GM12878 (cell line): Measurements from ENCODE around the gene MSGN1. TPM values are rescaled to one million over a fixed set of nuclear protein-coding genes. Genes with fewer than 3 reads are reported as not detected.

Experiments
- ATAC-seq: fragments of 200-7000 bp; cut with Tn5 transposase; 3 replicates; pipeline ENCODE4 v1.9.1; 2020; ENCODE audit warnings: mild to moderate bottlenecking, moderate library complexity
- BruUV-seq: library from RNA; stranded (reverse); fragments of 400-500 nt; replicated peaks from 2 replicates; lab custom pipeline; 2021; lab: Mats Ljungman, UMichigan
- CTCF ChIA-PET: fragments of 300-600 bp; sonication (Branson Sonifier 250); formaldehyde crosslinking; extraction: SDS; loops from one replicate; lab custom pipeline; 2021; ENCODE audit warnings: inconsistent platforms; lab: Yijun Ruan, JAX
- POLR2A ChIA-PET: fragments of 350-600 bp; formaldehyde crosslinking; extraction: SDS; loops from one replicate; lab custom pipeline; 2021; ENCODE audit warnings: inconsistent platforms; lab: Charles Lee
- RAD21 ChIA-PET: fragments of 300-600 bp; sonication (Branson Sonifier 250); formaldehyde crosslinking; loops from one replicate; lab custom pipeline; 2023; ENCODE audit warnings: antibody characterized with exemption; ENCODE audit not compliant: unreplicated experiment; lab: Charles Lee
- SMC1A ChIA-PET: fragments of 300-600 bp; sonication (Branson Sonifier 250); formaldehyde crosslinking; loops from one replicate; lab custom pipeline; 2023; ENCODE audit not compliant: unreplicated experiment, uncharacterized antibody; lab: Charles Lee
- DNase-seq: peaks from one replicate; pipeline ENCODE4 v3.0.0-alpha.2; 2011; ENCODE audit warnings: low read depth, low spot score
- FAIRE-seq: peaks from 3 replicates; lab custom pipeline; 2011; peaks lifted over from hg19 to GRCh38; lab: Jason Lieb, UNC
- H2AFZ ChIP-seq: 2 replicates; pipeline ENCODE4 v1.6.0; 2011; ENCODE audit warnings: low read depth, low read length, control low read depth; ENCODE audit not compliant: control insufficient read depth
- H3K27ac ChIP-seq: 2 replicates; pipeline ENCODE4 v1.5.1; 2011; ENCODE audit warnings: control low read depth; ENCODE audit not compliant: control insufficient read depth, insufficient read depth
- H3K27me3 ChIP-seq, 2 experiments: replicated peaks in 1 of 2; 2 replicates each; pipeline versions ENCODE4 v1.6.0 to v1.6.1; 2011; ENCODE audit warnings: low read length in 1 of 2; ENCODE audit not compliant: control insufficient read depth in 2 of 2, insufficient read depth in 2 of 2
- H3K36me3 ChIP-seq, 2 experiments: 2 replicates each; pipeline ENCODE4 v1.5.1; 2011; ENCODE audit warnings: low read length in 1 of 2; ENCODE audit not compliant: control insufficient read depth in 2 of 2, insufficient read depth in 2 of 2
- H3K4me1 ChIP-seq: 2 replicates; pipeline ENCODE4 v1.6.1; 2011; ENCODE audit warnings: mild to moderate bottlenecking, low read length, moderate library complexity, mixed read lengths; ENCODE audit not compliant: control insufficient read depth, insufficient read depth
- H3K4me2 ChIP-seq: 2 replicates; pipeline ENCODE4 v1.6.0; 2011; ENCODE audit warnings: control low read depth; ENCODE audit not compliant: control insufficient read depth, insufficient read depth
- H3K4me3 ChIP-seq: fragments of 200-600 bp; sonication (generic); 2 replicates; pipeline ENCODE4 v1.5.1; 2016
- H3K79me2 ChIP-seq: 2 replicates; pipeline ENCODE4 v1.6.0; 2011; ENCODE audit warnings: low read length; ENCODE audit not compliant: control insufficient read depth, insufficient read depth
- H3K9ac ChIP-seq: 2 replicates; pipeline ENCODE4 v1.8.0; 2011; ENCODE audit warnings: low read length, control low read depth, mixed read lengths; ENCODE audit not compliant: control insufficient read depth, insufficient read depth
- H3K9me3 ChIP-seq: replicated peaks from 3 replicates; pipeline ENCODE4 v1.5.1; 2011; ENCODE audit warnings: mild to moderate bottlenecking, low read length; ENCODE audit not compliant: control insufficient read depth, insufficient read depth
- H4K20me1 ChIP-seq: 2 replicates; pipeline ENCODE4 v1.6.0; 2011; ENCODE audit not compliant: control insufficient read depth, insufficient read depth
- CBX3 ChIP-seq: fragments of 200-600 bp; sonication (generic); IDR thresholded peaks from 2 replicates; pipeline ENCODE4 v1.6.1; 2016; ENCODE audit warnings: low read depth, borderline replicate concordance
- CBX5 ChIP-seq: sonication (generic); IDR thresholded peaks from 2 replicates; pipeline ENCODE4 v1.6.1; 2016; ENCODE audit warnings: low read depth, moderate library complexity, mild to moderate bottlenecking, inconsistent platforms
- EED ChIP-seq: sonication (generic); IDR thresholded peaks from 2 replicates; pipeline ENCODE4 v1.6.1; 2016; ENCODE audit warnings: antibody characterized with exemption, low read depth
- ESRRA ChIP-seq: IDR thresholded peaks from 2 replicates; pipeline ENCODE4 v1.6.1; 2012; ENCODE audit warnings: mild to moderate bottlenecking, low read length, improper control_type of control experiment
- NBN ChIP-seq: fragments of 450-650 bp; IDR thresholded peaks from 2 replicates; pipeline ENCODE4 v1.6.1; 2016
- PAX5 ChIP-seq: IDR thresholded peaks from 2 replicates; pipeline ENCODE4 v1.6.1; 2011; ENCODE audit warnings: low read depth, low read length, borderline replicate concordance
- POLR2AphosphoS2 ChIP-seq: IDR thresholded peaks from 2 replicates; pipeline ENCODE4 v1.6.1; 2011; ENCODE audit warnings: low read depth, mild to moderate bottlenecking, low read length, improper control_type of control experiment, moderate library complexity
- SPI1 ChIP-seq: IDR thresholded peaks from 2 replicates; pipeline ENCODE4 v1.6.1; 2011; ENCODE audit warnings: low read depth, mild to moderate bottlenecking, low read length, moderate library complexity, borderline replicate concordance; ENCODE audit not compliant: insufficient read depth
- WGBS: methylation state at CpG from one replicate; pipeline ENCODE4 v1.1.6; 2016; ENCODE audit warnings: low lambda C conversion rate; ENCODE audit not compliant: insufficient replicate concordance, insufficient coverage; ENCODE audit errors: missing lambda C conversion rate; 5-methylcytosine and 5-hydroxymethylcytosine counted together
- in situ Hi-C: fragments of 300-500 bp; cut with MboI; formaldehyde crosslinking; loops from 9 replicates; pipeline ENCODE4 v1.14.3; 2018; ENCODE audit warnings: mixed read lengths
- intact Hi-C: fragments of 100-400 bp; cut with micrococcal nuclease; formaldehyde crosslinking; loops from one replicate; pipeline ENCODE4 v1.14.2; 2022; ENCODE audit not compliant: unreplicated experiment
- polyA plus RNA-seq, 11 experiments: library from polyadenylated mRNA; depleted of rRNA in 4 of 11; unstranded in 6 of 11; stranded (reverse) in 5 of 11; fragments of >200 nt; fragmentation: Nextera tagmentation in 4 of 11; fragmentation: Illumina TruSeq in 1 of 11; extraction: Ambion mirVana in 4 of 11; extraction: Trizol in 1 of 11; gene quantifications; 1 replicate in 1 of 11; 2 replicates in 10 of 11; pipeline versions ENCODE4 v1.2.1 to v1.2.3, GENCODE V29; 2011 to 2016; ENCODE audit warnings: inconsistent platforms in 2 of 11, missing spikeins in 2 of 11, low read depth in 1 of 11
- total RNA-seq, 4 experiments: library from RNA; depleted of rRNA in 3 of 4; stranded (reverse); fragments of >200 nt in 3 of 4; fragmentation: Illumina TruSeq in 1 of 4; extraction: Trizol in 1 of 4; gene quantifications; 2 replicates each; pipeline versions ENCODE4 v1.2.1 to v1.2.3, GENCODE V29; 2013 to 2021
- TF ChIP-seq, protein P1 (sequence below): IDR thresholded peaks from 2 replicates; pipeline ENCODE4 v1.6.1; 2012; ENCODE audit warnings: low read depth, low read length, improper control_type of control experiment
- TF ChIP-seq, protein P2 (sequence below): fragments of 450-650 bp; IDR thresholded peaks from 2 replicates; pipeline ENCODE4 v1.6.1; 2017; ENCODE audit warnings: mild to moderate bottlenecking
- TF ChIP-seq, protein P3 (sequence below): fragments of 450-650 bp; IDR thresholded peaks from 2 replicates; pipeline ENCODE4 v1.6.1; 2017; ENCODE audit warnings: mild to moderate bottlenecking, low read depth, inconsistent platforms; ENCODE audit not compliant: poor library complexity, severe bottlenecking
- TF ChIP-seq, protein P4 (sequence below): IDR thresholded peaks from 2 replicates; pipeline ENCODE4 v1.6.1; 2011; ENCODE audit warnings: low read depth, mild to moderate bottlenecking, low read length, moderate library complexity, borderline replicate concordance; ENCODE audit errors: extremely low read depth
- TF ChIP-seq, protein P5 (sequence below): fragments of 450-650 bp; IDR thresholded peaks from 2 replicates; pipeline ENCODE4 v1.6.1; 2018; ENCODE audit warnings: mild to moderate bottlenecking, low read depth, moderate library complexity; ENCODE audit not compliant: partially characterized antibody

Gene MSGN1
- total and polyA plus RNA-seq, 10 of the 15 experiments (the other 5 are each of a cell fraction or from before 2014, with no cell fraction given), result 0.27 TPM; not detected in 9

DNA sequence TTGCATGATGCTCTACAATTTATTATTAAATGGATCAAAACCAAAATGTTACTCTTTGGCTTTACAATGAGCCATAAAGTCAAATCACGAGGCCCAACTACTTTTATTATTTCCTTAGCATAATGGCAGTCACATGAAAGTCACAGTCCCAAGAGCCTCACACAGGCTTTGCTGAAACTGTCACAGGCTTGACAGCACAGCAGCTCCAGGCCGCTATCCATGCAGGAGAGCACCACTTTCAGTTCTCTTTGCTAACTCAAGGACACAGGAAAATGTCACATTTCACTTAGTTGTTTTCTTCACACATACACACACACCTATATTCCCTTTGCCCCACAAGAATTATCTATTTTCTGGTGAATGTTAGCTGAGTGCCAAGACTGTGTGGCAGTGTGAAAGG, 11.1 kb upstream of the MSGN1 start (continued):
- TF ChIP-seq, protein P1, sequence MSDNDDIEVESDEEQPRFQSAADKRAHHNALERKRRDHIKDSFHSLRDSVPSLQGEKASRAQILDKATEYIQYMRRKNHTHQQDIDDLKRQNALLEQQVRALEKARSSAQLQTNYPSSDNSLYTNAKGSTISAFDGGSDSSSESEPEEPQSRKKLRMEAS, result no peak
- TF ChIP-seq SPI1 (peak; percentile 72; the same call in 1 of the 2 replicates), EED (peak; percentile 74)

DNA sequence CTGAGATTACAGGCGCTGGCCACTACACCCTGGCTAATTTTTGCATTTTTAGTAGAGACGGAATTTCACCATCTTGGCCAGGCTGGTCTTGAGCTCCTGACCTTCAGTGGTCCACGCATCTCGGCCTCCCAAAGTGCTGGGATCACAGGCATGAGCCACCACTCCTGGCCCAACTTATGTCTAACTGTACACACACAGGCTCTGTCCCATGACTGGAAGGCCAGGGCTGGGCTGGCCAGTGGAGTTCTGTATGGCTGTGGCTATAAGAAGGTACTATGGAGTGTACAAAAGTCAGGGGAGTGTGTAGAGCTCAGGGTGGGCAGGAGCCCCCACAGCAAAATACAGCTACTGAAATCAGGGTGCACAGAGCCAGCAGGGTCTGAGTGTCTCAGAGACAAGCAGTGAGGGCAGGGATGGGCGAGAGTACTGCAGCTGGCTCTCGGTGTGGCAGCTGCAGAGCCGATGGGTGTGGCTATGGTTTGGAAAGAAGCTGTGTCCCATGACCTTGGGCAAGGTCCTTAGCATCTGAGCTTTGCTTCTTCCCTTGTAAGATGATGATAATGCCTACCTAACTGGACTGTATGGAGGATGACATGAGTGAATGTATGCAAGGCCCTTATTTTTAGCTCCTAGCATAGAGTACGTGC, 10.4 kb upstream of the MSGN1 start:
- Histone ChIP-seq H3K4me1 (peaks cover 24% of the 10 kb centered on the region), H2AFZ (no peak overlapping the region), H3K27me3 (no peaks in the 10 kb centered on the region), H4K20me1 (no peaks in the 10 kb centered on the region), H3K9ac (no peak overlapping the region), H3K4me3 (no peak overlapping the region), H3K27ac (no peak overlapping the region; the same call in 1 of the 2 replicates), H3K9me3 (no peaks in the 10 kb centered on the region), H3K4me2 (no peak overlapping the region), H3K36me3 (no peaks in the 10 kb centered on the region), H3K79me2 (no peaks in the 10 kb centered on the region)
- BruUV-seq, result no TSS peak
- POLR2A ChIA-PET, result interaction anchor here (0.6 to 9.6 kb wide), 6 partner anchors 8 to 1142 kb away, joined by 3 to 108 read pairs (median 6); partner anchors contain the start of gene MSGN1
- FAIRE-seq, result no peak
- intact Hi-C loops (no loop called here), in situ Hi-C loops (no loop called here)
- SMC1A ChIA-PET, result interaction anchor here (1.0 to 12.9 kb wide), 8 partner anchors 8 to 89 kb away, joined by 3 to 288 read pairs (median 4); partner anchors contain the start of gene MSGN1
- 77% methylated on average over 8 of the region's 8 CpGs for WGBS
- CTCF ChIA-PET, result interaction anchor here (0.9 to 7.8 kb wide), 9 partner anchors 8 to 87 kb away, joined by 3 to 77 read pairs (median 7); partner anchors contain the start of genes GEN1, MSGN1 and SMC6
- DNase-seq, result no peak
- peak; percentile 25 for ATAC-seq
- RAD21 ChIA-PET, result interaction anchor here (0.7 to 9.9 kb wide), 10 partner anchors 8 to 134 kb away, joined by 3 to 96 read pairs (median 5); partner anchors contain the start of genes GEN1, MSGN1 and SMC6
- TF ChIP-seq NBN (no peak), POLR2AphosphoS2 (no peak), PAX5 (no peak), CBX3 (no peak), CBX5 (no peak), ESRRA (no peak)
- TF ChIP-seq, protein P2, sequence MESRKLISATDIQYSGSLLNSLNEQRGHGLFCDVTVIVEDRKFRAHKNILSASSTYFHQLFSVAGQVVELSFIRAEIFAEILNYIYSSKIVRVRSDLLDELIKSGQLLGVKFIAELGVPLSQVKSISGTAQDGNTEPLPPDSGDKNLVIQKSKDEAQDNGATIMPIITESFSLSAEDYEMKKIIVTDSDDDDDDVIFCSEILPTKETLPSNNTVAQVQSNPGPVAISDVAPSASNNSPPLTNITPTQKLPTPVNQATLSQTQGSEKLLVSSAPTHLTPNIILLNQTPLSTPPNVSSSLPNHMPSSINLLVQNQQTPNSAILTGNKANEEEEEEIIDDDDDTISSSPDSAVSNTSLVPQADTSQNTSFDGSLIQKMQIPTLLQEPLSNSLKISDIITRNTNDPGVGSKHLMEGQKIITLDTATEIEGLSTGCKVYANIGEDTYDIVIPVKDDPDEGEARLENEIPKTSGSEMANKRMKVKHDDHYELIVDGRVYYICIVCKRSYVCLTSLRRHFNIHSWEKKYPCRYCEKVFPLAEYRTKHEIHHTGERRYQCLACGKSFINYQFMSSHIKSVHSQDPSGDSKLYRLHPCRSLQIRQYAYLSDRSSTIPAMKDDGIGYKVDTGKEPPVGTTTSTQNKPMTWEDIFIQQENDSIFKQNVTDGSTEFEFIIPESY, result no peak
- TF ChIP-seq, protein P3, sequence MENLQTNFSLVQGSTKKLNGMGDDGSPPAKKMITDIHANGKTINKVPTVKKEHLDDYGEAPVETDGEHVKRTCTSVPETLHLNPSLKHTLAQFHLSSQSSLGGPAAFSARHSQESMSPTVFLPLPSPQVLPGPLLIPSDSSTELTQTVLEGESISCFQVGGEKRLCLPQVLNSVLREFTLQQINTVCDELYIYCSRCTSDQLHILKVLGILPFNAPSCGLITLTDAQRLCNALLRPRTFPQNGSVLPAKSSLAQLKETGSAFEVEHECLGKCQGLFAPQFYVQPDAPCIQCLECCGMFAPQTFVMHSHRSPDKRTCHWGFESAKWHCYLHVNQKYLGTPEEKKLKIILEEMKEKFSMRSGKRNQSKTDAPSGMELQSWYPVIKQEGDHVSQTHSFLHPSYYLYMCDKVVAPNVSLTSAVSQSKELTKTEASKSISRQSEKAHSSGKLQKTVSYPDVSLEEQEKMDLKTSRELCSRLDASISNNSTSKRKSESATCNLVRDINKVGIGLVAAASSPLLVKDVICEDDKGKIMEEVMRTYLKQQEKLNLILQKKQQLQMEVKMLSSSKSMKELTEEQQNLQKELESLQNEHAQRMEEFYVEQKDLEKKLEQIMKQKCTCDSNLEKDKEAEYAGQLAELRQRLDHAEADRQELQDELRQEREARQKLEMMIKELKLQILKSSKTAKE, result no peak
- TF ChIP-seq, protein P4, sequence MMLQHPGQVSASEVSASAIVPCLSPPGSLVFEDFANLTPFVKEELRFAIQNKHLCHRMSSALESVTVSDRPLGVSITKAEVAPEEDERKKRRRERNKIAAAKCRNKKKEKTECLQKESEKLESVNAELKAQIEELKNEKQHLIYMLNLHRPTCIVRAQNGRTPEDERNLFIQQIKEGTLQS, result no peak
- TF ChIP-seq, protein P5, sequence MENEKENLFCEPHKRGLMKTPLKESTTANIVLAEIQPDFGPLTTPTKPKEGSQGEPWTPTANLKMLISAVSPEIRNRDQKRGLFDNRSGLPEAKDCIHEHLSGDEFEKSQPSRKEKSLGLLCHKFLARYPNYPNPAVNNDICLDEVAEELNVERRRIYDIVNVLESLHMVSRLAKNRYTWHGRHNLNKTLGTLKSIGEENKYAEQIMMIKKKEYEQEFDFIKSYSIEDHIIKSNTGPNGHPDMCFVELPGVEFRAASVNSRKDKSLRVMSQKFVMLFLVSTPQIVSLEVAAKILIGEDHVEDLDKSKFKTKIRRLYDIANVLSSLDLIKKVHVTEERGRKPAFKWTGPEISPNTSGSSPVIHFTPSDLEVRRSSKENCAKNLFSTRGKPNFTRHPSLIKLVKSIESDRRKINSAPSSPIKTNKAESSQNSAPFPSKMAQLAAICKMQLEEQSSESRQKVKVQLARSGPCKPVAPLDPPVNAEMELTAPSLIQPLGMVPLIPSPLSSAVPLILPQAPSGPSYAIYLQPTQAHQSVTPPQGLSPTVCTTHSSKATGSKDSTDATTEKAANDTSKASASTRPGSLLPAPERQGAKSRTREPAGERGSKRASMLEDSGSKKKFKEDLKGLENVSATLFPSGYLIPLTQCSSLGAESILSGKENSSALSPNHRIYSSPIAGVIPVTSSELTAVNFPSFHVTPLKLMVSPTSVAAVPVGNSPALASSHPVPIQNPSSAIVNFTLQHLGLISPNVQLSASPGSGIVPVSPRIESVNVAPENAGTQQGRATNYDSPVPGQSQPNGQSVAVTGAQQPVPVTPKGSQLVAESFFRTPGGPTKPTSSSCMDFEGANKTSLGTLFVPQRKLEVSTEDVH, result no peak
